ENCODE measurements around the gene PRSS38. TPM values are rescaled to one million over a fixed set of nuclear protein-coding genes. Genes with fewer than 3 reads are reported as not detected.

Gene PRSS38
- total RNA-seq, 1 donor from 2014 or later: not detected

GRCh38 chr1:227803933-227804332 lies 11.5 kb upstream of the PRSS38 start:
- no peak for DNase-seq (ENCODE audit: low spot score in 2 of 2)
- Histone ChIP-seq H3K4me1 (no peaks in the 10 kb centered on the region), H3K36me3 (no peaks in the 10 kb centered on the region), H3K27ac (no peak overlapping the region), H3K27me3 (no peaks in the 10 kb centered on the region), H3K4me3 (no peak overlapping the region), H3K9me3 (peaks cover 4 to 5% of the 10 kb centered on the region in 2 donors)
- intact Hi-C loops (cut with DNase I): no loop called here
- no peak for TF ChIP-seq CTCF (IDR thresholded peaks at IDR 0.05)

- H3K4me3 ChIP-seq: no peak overlapping the region
- no peak for TF ChIP-seq CTCF (IDR thresholded peaks at IDR 0.05)
- H3K27ac ChIP-seq: no peak overlapping the region
- no peaks in the 10 kb centered on the region for H3K27me3 ChIP-seq
- DNase-seq (ENCODE audit: low spot score in 2 of 2): no peak
- intact Hi-C loops (cut with DNase I): no loop called here
- no peaks in the 10 kb centered on the region for H3K4me1 ChIP-seq
- no peaks in the 10 kb centered on the region for H3K36me3 ChIP-seq
- H3K9me3 ChIP-seq: peaks cover 4 to 5% of the 10 kb centered on the region in 2 donors
Measured at GRCh38 chr1:227805606-227806197, 9.8 kb upstream of the PRSS38 start.

- Histone ChIP-seq H3K27me3 (no peaks in the 10 kb centered on the region), H3K9me3 (peaks cover 5% of the 10 kb centered on the region in 2 donors), H3K4me3 (no peak overlapping the region), H3K4me1 (no peaks in the 10 kb centered on the region), H3K36me3 (no peaks in the 10 kb centered on the region), H3K27ac (no peak overlapping the region)
- no peak for DNase-seq (ENCODE audit: low spot score in 2 of 2)
- intact Hi-C loops (cut with DNase I): no loop called here
- no peak for TF ChIP-seq CTCF (IDR thresholded peaks at IDR 0.05)
Measured at GRCh38 chr1:227808566-227808965, 6.9 kb upstream of the PRSS38 start.

GRCh38 chr1:227809026-227809425 lies 6.4 kb upstream of the PRSS38 start:
- Histone ChIP-seq H3K9me3 (peaks cover 5 to 6% of the 10 kb centered on the region in 2 donors), H3K4me1 (no peaks in the 10 kb centered on the region), H3K36me3 (no peaks in the 10 kb centered on the region), H3K4me3 (no peak overlapping the region), H3K27ac (no peak overlapping the region), H3K27me3 (no peaks in the 10 kb centered on the region)
- no peak for DNase-seq (ENCODE audit: low spot score in 2 of 2)
- intact Hi-C loops (cut with DNase I): no loop called here
- no peak for TF ChIP-seq CTCF (IDR thresholded peaks at IDR 0.05)

- Histone ChIP-seq H3K9me3 (peaks cover 0 to 5% of the 10 kb centered on the region in 2 donors), H3K4me3 (no peak overlapping the region), H3K36me3 (no peaks in the 10 kb centered on the region), H3K27ac (no peak overlapping the region), H3K4me1 (no peaks in the 10 kb centered on the region), H3K27me3 (no peaks in the 10 kb centered on the region)
- intact Hi-C loops (cut with DNase I): no loop called here
- TF ChIP-seq CTCF (IDR thresholded peaks at IDR 0.05): no peak
- no peak for DNase-seq (ENCODE audit: low spot score in 2 of 2)
Measured at GRCh38 chr1:227813962-227814361, 1.5 kb upstream of the PRSS38 start.
